GM21825 (cell line): ENCODE data around the gene HS6ST1.

Experiments used
- ATAC-seq: cut with Tn5 transposase; IDR thresholded peaks from one replicate; pipeline ENCODE4 v1.9.1; 2021; ENCODE audit warnings: mild to moderate bottlenecking, moderate library complexity; ENCODE audit not compliant: unreplicated experiment

The HS6ST1 gene

GRCh38 chr2:128250229-128251025, 68.2 kb downstream of the HS6ST1 start:
- ATAC-seq, result no peak

DNA sequence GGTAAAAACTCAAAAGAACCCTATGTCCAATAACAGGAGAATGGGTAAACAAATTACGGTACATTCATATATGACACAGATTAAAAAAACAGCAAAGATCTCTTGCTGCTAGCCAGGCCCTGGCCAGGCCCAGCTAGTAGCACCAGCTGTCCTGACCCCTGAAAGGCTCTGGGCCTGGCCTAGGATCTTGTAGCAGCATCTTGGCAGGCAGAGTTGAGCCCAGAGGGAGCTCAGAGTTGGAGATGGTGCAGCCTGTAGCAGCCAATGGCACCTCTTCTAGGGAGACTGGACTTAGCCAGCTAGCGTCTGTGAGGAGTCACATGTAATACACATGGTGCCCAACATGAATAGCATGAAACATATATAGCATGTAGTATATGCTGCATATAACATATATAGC, 69.1 kb downstream of the HS6ST1 start:
- no peak for ATAC-seq

DNA sequence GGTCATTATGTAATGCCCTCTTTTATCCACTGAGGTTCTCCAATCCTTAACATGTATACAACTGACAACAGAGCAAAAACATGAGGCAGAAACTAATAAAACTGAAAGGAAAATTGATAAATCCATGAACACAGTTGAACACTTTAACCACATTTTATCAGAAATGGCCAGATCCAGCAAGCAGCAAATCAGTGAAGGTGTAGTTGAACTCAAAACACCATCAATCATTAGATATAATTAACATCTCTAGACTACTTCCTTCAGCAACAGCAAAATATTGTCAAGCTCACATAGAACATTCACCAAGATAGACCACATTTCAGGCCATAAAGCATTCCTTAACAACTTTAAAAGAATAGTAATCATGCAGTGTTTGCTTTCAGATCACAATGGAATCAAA, 72.9 kb downstream of the HS6ST1 start:
- ATAC-seq, result no peak

DNA sequence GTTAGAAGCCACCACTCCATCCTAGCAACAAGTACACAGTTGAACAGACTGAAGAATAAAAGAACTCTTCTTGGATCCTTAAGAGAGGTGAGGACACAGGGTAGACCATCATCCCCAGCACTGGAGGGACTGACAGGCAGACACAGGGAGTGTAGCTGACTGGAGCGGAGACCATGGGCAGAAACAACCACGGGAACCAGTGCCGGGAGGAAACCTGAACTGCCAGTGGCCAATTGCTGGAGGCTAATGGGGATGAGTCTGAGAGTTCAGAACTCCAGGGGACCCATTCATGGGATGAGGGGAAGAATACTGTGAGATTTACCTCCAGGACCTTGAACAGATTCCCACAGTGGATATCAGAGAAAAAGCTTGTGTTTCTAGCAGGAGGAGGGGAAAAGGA, 76.8 kb downstream of the HS6ST1 start:
- ATAC-seq, result no peak

DNA sequence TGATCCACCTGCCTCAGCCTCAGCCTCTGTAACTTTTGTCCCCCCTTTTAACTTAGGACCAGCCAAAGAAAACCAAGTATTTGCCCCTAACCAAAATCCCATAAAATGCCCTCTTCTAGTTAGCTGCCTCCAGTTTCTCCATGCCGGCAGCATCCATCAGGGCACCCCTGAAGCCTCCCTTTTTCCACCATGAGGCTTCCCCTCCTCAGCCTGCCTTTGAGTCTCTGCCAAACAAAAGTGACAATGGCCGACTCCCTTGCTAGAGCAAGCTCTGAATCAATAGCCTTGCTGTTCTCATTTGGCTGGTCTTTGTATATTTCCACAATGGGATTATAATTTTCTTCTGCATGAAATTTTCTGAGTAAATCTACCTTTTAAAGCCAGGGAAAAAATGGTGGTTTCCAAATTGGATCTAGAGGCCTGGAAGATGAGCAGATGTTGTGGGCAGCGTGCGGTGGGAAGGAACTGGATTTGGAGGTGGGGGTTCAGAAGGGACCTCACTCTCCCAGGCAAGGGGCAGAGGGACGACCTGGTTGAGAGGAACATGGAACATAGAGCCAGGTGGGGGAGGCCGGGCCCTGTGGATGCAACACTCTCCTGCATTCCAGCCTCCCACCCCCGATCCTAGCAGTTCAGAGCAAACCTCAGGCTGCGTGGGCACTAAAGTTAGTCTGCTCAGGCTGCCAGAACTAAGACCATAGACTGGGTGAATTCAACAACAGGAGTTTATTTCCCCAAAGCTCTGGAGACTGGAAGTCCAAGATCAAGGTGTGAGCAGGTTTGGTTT, 80.6 kb downstream of the HS6ST1 start:
- ATAC-seq, result no peak

DNA sequence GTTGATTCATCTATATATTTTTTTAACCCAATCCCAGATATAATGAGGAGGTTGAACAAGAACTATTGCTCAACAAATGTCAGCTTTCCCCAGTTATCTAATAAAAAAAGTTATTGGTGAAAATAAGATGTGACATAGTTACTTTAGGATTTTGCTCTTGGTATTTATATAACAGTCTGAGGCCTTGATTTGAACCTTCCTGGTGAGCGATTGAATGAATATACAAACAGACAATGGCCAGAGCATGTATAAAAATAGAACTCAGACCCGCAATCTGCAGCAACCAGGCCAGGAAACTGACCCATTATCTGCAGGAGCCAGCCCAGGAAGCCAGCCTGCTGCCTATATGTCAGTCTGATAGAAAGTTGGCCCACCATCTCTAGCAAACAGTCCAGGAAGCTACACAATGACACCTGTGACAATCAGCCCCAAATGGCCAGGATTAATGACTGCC, 81.6 kb downstream of the HS6ST1 start:
- ATAC-seq, result no peak

GRCh38 chr2:128236491-128237035, 82.1 kb downstream of the HS6ST1 start:
- no peak for ATAC-seq

DNA sequence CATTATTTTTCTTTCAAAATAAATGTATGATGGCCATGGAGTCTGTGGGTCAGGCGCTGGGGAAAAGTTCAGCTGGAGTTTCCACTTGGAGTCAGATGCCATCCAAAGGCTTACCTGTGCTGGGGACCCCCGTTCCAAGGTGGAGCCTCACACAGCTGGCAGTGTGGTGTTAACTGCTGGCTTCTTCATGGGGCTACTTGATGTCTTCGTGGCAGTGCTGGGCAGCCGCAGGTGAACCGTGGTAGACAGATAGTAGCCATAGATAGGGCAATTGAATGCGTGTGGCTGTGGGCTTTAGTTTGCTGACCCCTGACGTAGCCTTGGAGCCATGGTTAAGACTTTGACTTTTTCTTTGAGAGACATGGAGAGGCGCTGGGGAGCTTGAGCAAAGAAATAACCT, 83.1 kb downstream of the HS6ST1 start:
- no peak for ATAC-seq

DNA sequence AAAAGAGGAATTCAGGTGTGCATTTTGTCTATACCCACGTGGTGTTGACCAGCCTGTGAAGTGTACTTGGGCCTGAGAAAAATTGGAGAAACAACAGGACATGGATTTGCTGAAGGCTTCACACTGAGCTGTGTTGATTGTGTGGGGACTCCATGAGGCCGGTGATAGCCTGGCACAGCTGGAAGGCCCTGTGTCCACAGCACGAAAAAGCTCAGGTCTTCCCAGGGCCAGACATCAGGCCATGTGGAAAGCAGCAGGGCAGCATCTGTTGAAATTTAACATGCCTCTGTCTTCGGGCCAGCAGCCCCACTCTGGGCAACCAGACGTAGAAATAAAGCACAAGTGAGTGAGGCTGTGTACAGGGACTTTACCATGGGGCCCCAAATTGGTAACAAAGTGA, 84.1 kb downstream of the HS6ST1 start:
- no peak for ATAC-seq

- ATAC-seq, result no peak
Observed at GRCh38 chr2:128233790-128234395, 84.8 kb downstream of the HS6ST1 start.

DNA sequence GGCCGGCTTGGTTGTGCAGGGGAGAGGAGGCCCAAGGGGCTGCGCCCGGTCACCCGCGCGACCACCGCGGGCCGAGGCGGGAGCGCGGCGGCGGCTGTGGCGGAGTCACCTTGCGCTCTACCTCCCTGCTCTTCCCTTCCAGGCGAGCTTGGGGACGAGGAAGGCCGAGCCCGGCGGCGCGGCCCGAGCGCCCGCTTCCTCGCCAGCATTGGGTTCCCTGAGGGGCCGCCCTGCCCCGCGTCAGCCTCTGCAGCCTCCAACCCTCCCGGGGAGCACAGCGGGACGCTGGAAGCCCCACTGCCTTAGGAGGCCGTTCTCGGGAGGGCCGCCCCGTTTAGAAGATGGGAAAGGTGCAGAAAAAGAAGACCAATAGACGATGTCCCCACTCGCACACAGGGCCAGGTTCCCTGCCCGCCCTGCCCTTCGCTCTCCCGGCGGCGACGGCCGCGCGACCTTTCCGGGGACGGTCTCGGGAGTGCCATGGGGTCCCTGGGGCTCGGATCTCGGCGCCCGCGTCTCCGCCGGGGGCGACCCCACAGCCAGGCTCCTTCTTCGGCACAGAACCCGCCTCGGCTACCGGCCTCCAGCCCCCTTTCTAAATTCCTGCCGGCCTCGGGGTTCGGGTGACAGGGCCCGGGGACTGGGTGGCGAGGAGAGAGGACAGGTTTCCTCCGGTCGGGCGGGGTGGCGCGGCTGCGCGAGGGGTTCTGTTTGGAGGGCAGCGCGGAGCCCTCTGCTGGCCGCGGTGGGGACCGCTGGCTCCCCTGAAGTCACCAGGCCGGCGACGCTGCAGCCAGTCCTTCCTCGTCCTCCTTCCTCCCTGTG, 85.5 kb downstream of the HS6ST1 start:
- ATAC-seq, result peak; percentile 98

GRCh38 chr2:128228894-128229293, 89.8 kb downstream of the HS6ST1 start:
- ATAC-seq, result no peak

DNA sequence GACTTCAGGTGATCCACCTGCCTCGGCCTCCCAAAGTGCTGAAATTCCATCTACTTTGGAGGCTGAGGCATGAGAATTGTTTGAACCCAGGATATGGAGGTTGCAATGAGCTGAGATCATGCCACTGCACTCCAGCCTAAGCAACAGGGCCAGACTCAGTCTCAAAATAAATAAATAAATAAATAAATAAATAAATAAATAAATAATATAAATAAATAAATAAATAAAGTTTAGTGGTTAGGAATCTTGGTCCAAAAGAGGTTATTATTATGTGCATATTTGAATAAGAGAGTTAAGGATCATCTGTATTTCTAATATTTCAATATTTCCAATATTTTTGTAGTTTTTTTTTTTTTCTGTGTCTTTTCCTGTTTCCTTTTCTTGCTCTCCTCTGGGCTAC, 90.8 kb downstream of the HS6ST1 start:
- no peak for ATAC-seq

- ATAC-seq, result no peak
Observed at GRCh38 chr2:128219891-128220290, 98.8 kb downstream of the HS6ST1 start.

- ATAC-seq, result no peak
Observed at GRCh38 chr2:128217671-128218070, 101.0 kb downstream of the HS6ST1 start.

DNA sequence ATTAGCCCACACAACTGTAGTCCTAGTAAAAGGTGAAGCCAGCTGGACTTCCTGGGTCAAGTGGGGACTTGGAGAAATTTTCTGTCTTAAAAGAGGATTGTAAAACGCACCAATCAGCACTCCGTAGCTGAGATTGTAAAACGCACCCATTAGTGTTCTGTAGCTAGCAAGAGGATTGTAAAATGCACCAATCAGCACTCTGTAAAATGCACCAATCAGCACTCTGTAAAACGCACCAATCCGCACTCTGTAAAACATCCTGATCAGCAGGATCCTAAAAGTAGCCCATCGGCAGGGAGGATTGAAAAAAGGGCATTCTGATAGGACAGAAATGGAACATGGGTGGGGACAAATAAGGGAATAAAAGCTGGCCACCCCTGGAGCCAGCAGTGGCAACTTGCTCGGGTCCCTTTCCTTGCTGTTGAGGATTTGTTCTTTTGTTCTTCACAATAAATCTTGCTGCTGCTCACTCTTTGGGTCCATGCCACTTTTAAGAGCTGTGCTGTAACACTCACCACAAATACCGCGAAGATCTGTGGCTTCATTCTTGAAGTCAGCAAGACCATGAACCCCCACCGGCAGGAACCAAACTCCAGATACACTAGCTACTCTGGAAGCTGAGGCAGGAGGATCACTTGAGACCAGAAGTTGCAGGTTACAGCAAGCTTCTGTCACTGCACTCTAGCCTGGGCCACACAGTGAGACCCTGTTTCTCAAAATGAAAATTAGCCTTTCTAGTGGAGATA, 102.6 kb downstream of the HS6ST1 start:
- no peak for ATAC-seq
